B cell (primary cell): ENCODE data around the gene GPRC5B. TPM values are rescaled to one million over a fixed set of nuclear protein-coding genes. Genes with fewer than 3 reads are reported as not detected.

Source experiments
- ATAC-seq: fragments of 200-7000 bp; cut with Tn5 transposase; one replicate; pipeline ENCODE4 v1.10.0; 2021; ENCODE audit warnings: low read depth, mild to moderate bottlenecking, moderate number of reproducible peaks, moderate library complexity
- CTCF ChIA-PET: fragments of 350-600 bp; sonication (Branson Sonifier 250); formaldehyde crosslinking; loops from one replicate; lab custom pipeline; 2021; ENCODE audit warnings: antibody characterized with exemption, inconsistent platforms; lab: Charles Lee
- POLR2A ChIA-PET: fragments of 350-600 bp; sonication (Branson Sonifier 250); formaldehyde crosslinking; loops from one replicate; lab custom pipeline; 2021; ENCODE audit warnings: antibody characterized with exemption; lab: Charles Lee
- DNase-seq: peaks from one replicate; pipeline ENCODE4 v3.0.0; 2013
- H2AFZ ChIP-seq: 2 replicates; pipeline ENCODE4 v1.6.1; 2012; ENCODE audit warnings: mild to moderate bottlenecking, low read depth, low read length; ENCODE audit not compliant: insufficient read depth, poor library complexity, severe bottlenecking
- H3K27ac ChIP-seq, 2 donors: 1 replicate in 1 of 2; 2 replicates in 1 of 2; pipeline ENCODE4 v1.5.1; 2012 to 2013; ENCODE audit warnings: low read length in 2 of 2, mild to moderate bottlenecking in 2 of 2, moderate library complexity in 1 of 2
- H3K27me3 ChIP-seq, 4 experiments: fragments of 200-600 bp in 1 of 4; sonication (generic) in 1 of 4; replicated peaks in 1 of 4; 1 replicate in 2 of 4; 2 replicates in 2 of 4; pipeline versions ENCODE4 v1.6.1 to v1.7.0; 2013 to 2016; ENCODE audit warnings: low read length in 3 of 4, mild to moderate bottlenecking in 2 of 4, mixed read lengths in 1 of 4, moderate library complexity in 1 of 4; ENCODE audit not compliant: insufficient read depth in 4 of 4, control insufficient read depth in 3 of 4; ENCODE audit errors: control extremely low read depth in 1 of 4
- H3K36me3 ChIP-seq, 2 experiments: replicated peaks in 1 of 2; 1 replicate in 1 of 2; 2 replicates in 1 of 2; pipeline versions ENCODE4 v1.6.1 to v1.7.1; 2013; ENCODE audit warnings: low read length in 1 of 2; ENCODE audit not compliant: insufficient read depth in 2 of 2, control insufficient read depth in 1 of 2; ENCODE audit errors: control extremely low read depth in 1 of 2, extremely low read depth in 1 of 2
- H3K4me1 ChIP-seq, 2 donors: fragments of 200-600 bp in 1 of 2; sonication (generic) in 1 of 2; 1 replicate in 1 of 2; 2 replicates in 1 of 2; pipeline versions ENCODE4 v1.5.1 to v1.6.1; 2013 to 2017; ENCODE audit warnings: low read length in 2 of 2; ENCODE audit not compliant: control insufficient read depth in 2 of 2, insufficient read depth in 2 of 2
- H3K4me2 ChIP-seq: replicated peaks from 2 replicates; pipeline ENCODE3; 2012; ENCODE audit warnings: mild to moderate bottlenecking, low read depth, low read length; ENCODE audit not compliant: poor library complexity, severe bottlenecking
- H3K4me3 ChIP-seq, 5 experiments: fragments of 200-600 bp in 1 of 5; sonication (generic) in 1 of 5; 1 replicate in 3 of 5; 2 replicates in 2 of 5; pipeline versions ENCODE4 v1.5.1 to v1.7.0; 2011 to 2016; ENCODE audit warnings: low read length in 4 of 5, mild to moderate bottlenecking in 4 of 5, low read depth in 2 of 5, control low read depth in 1 of 5, moderate library complexity in 1 of 5; ENCODE audit not compliant: insufficient read depth in 1 of 5; ENCODE audit errors: control extremely low read depth in 1 of 5, extremely low read depth in 1 of 5
- H3K79me2 ChIP-seq: fragments of 200-600 bp; sonication (generic); one replicate; pipeline ENCODE4 v1.6.0; 2016; ENCODE audit warnings: low read length; ENCODE audit not compliant: control insufficient read depth, insufficient read depth
- H3K9ac ChIP-seq: fragments of 200-600 bp; sonication (generic); 2 replicates; pipeline ENCODE4 v1.6.1; 2017; ENCODE audit warnings: mild to moderate bottlenecking, low read length, moderate library complexity
- H3K9me3 ChIP-seq, 3 donors: one replicate each; pipeline versions ENCODE4 v1.6.1 to v1.7.1; 2013; ENCODE audit warnings: low read length in 2 of 3; ENCODE audit not compliant: control insufficient read depth in 2 of 3, insufficient read depth in 1 of 3; ENCODE audit errors: control extremely low read depth in 1 of 3
- H4K20me1 ChIP-seq: 2 replicates; pipeline ENCODE4 v1.6.0; 2012; ENCODE audit warnings: mild to moderate bottlenecking, low read length; ENCODE audit not compliant: insufficient read depth, control insufficient read depth, poor library complexity, severe bottlenecking
- H3K27ac Mint-ChIP-seq: one replicate; pipeline ENCODE4 v1.8.0; 2021; ENCODE audit warnings: mixed read lengths
- H3K27me3 Mint-ChIP-seq: one replicate; pipeline ENCODE4 v1.8.0; 2021; ENCODE audit warnings: mixed read lengths
- H3K4me1 Mint-ChIP-seq: one replicate; pipeline ENCODE4 v1.8.0; 2021; ENCODE audit warnings: mixed read lengths
- H3K4me3 Mint-ChIP-seq: one replicate; pipeline ENCODE4 v1.8.0; 2021; ENCODE audit warnings: mixed read lengths
- H3K9me3 Mint-ChIP-seq: one replicate; pipeline ENCODE4 v1.8.0; 2022; ENCODE audit warnings: mixed read lengths; ENCODE audit not compliant: insufficient read depth
- EZH2 ChIP-seq: IDR thresholded peaks from 2 replicates; pipeline ENCODE4 v1.6.1; 2012; ENCODE audit warnings: borderline replicate concordance, low read depth, mild to moderate bottlenecking, moderate library complexity, low read length; ENCODE audit not compliant: insufficient read depth, poor library complexity, severe bottlenecking
- WGBS: methylation state at CpG from one replicate; pipeline ENCODE4 v1.1.5; 2013; ENCODE audit warnings: missing lambda C conversion rate; ENCODE audit not compliant: insufficient coverage; 5-methylcytosine and 5-hydroxymethylcytosine counted together
- intact Hi-C: fragments of 100-400 bp; cut with micrococcal nuclease; formaldehyde crosslinking; loops from one replicate; pipeline ENCODE4 v1.10.0; 2022
- polyA plus RNA-seq: library from polyadenylated mRNA; depleted of rRNA; stranded (reverse); fragments of >200 nt; gene quantifications from 2 replicates; pipeline ENCODE4 v1.2.3, GENCODE V29; 2012
- total RNA-seq, 2 donors: library from RNA; stranded (reverse); fragments of 120-200 nt in 1 of 2; gene quantifications; 1 replicate in 1 of 2; 2 replicates in 1 of 2; pipeline versions ENCODE4 v1.2.3 to v1.2.4, GENCODE V29; 2013 to 2022
- TF ChIP-seq, protein P1 (sequence below): fragments of 200-600 bp; IDR thresholded peaks from one replicate; pipeline ENCODE4 v1.8.0; 2022; ENCODE audit warnings: antibody characterized with exemption, mild to moderate bottlenecking

GPRC5B gene
- total and polyA plus RNA-seq, 2 donors (not counting 1 experiment from before 2014, with no cell fraction given): not detected

DNA sequence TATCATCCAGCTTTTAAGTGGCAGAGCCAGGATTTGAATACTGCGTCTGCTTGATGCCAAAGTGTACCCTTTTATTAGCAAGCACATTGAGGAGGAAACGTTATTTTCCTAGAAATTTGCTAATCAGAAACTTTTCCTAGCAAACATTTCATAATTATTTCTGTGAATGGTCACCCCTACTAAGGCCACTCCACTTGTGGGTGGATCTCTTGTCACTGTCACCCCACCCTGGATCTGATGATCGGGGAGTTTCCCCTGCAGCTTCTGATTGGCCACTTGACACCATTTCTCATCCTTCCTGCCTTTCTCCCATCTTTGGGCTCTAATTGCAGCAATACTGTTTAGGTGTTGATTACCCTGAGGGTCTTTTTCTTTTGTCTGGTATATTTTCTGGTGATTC, 35.9 kb downstream of the GPRC5B start:
- ChIA-PET CTCF (no interaction called here), POLR2A (no interaction called here)
- Mint-ChIP-seq H3K27ac (no peak overlapping the region), H3K27me3 (peaks cover 10% of the 10 kb centered on the region), H3K9me3 (no peaks in the 10 kb centered on the region), H3K4me3 (no peak overlapping the region), H3K4me1 (no peaks in the 10 kb centered on the region)
- WGBS: 100% methylated on average over 3 of the region's 3 CpGs
- no peak for DNase-seq
- Histone ChIP-seq H3K27ac (no peak overlapping the region), H3K9ac (no peak overlapping the region), H3K9me3 (no peaks in the 10 kb centered on the region), H3K4me3 (no peak overlapping the region), H2AFZ (no peak overlapping the region), H3K4me2 (no peak overlapping the region), H3K4me1 (no peaks in the 10 kb centered on the region), H3K36me3 (no peaks in the 10 kb centered on the region), H3K27me3 (no peaks in the 10 kb centered on the region), H3K79me2 (no peaks in the 10 kb centered on the region), H4K20me1 (no peaks in the 10 kb centered on the region)
- no peak for ATAC-seq
- intact Hi-C loops: no loop called here
- TF ChIP-seq, protein P1, sequence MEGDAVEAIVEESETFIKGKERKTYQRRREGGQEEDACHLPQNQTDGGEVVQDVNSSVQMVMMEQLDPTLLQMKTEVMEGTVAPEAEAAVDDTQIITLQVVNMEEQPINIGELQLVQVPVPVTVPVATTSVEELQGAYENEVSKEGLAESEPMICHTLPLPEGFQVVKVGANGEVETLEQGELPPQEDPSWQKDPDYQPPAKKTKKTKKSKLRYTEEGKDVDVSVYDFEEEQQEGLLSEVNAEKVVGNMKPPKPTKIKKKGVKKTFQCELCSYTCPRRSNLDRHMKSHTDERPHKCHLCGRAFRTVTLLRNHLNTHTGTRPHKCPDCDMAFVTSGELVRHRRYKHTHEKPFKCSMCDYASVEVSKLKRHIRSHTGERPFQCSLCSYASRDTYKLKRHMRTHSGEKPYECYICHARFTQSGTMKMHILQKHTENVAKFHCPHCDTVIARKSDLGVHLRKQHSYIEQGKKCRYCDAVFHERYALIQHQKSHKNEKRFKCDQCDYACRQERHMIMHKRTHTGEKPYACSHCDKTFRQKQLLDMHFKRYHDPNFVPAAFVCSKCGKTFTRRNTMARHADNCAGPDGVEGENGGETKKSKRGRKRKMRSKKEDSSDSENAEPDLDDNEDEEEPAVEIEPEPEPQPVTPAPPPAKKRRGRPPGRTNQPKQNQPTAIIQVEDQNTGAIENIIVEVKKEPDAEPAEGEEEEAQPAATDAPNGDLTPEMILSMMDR: no peak
- TF ChIP-seq EZH2: no peak

DNA sequence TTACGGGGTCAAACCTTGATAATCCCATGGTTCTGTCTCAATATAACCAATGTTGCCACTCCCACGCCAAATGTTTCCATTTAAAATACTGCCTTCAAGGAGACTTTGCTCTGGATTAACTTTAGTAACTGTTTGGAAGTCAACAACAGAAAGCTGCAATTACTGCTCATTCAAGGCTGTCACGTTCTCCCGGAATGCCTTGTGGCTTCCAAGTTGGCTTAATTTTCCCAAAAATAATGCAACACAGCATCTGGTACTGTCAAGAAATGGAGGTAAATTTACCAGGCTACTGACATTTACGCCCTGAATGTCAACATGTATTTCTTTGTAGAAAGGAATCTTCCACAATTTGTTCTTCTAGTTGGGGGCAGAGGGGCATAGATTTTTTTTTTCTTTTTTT, 38.2 kb downstream of the GPRC5B start:
- Histone ChIP-seq H3K4me2 (no peak overlapping the region), H3K27ac (no peak overlapping the region), H3K27me3 (no peaks in the 10 kb centered on the region), H3K9me3 (no peaks in the 10 kb centered on the region), H4K20me1 (no peaks in the 10 kb centered on the region), H2AFZ (no peak overlapping the region), H3K9ac (no peak overlapping the region), H3K36me3 (no peaks in the 10 kb centered on the region), H3K4me1 (no peaks in the 10 kb centered on the region), H3K79me2 (no peaks in the 10 kb centered on the region), H3K4me3 (no peak overlapping the region)
- H3K27ac Mint-ChIP-seq: no peak overlapping the region
- H3K27me3 Mint-ChIP-seq: peaks cover 10% of the 10 kb centered on the region
- H3K4me3 Mint-ChIP-seq: no peak overlapping the region
- no peak for TF ChIP-seq EZH2
- TF ChIP-seq, protein P1: no peak
- no peak for DNase-seq
- H3K4me1 Mint-ChIP-seq: no peaks in the 10 kb centered on the region
- intact Hi-C loops: no loop called here
- H3K9me3 Mint-ChIP-seq: no peaks in the 10 kb centered on the region
- POLR2A ChIA-PET: no interaction called here
- no peak for ATAC-seq
- CTCF ChIA-PET: no interaction called here
- 84% methylated on average over 2 of the region's 5 CpGs for WGBS
